Stimulated activated CD8-positive, alpha-beta memory T cell treated with anti-CD3 and anti-CD28 coated beads, Interleukin-12 subunit alpha, Interleukin-12 subunit beta, amount 100 ng/mL, for 1 hour (primary cell): ENCODE measurements around the gene EMC9.
A peak's percentile ranks its signal among the peaks of the same experiment; 100 is the strongest.
"Not testable (repeated sequence)": the region's sequence is repeated elsewhere in the genome, so short reads cannot be mapped to it uniquely, and the experiment has no call there.

Experiments
- DNase-seq: peaks from one replicate; pipeline ENCODE4 v3.0.0-alpha.2; 2020; ENCODE audit warnings: low read depth

Gene EMC9

GRCh38 chr14:24108336-24108874, 33.0 kb downstream of the EMC9 start:
- DNase-seq = no peak

- no peak for DNase-seq
Observed at GRCh38 chr14:24106672-24107271, 34.6 kb downstream of the EMC9 start.

GRCh38 chr14:24105609-24106239, 35.7 kb downstream of the EMC9 start:
- not testable (repeated sequence) for DNase-seq

GRCh38 chr14:24103451-24103850, 37.9 kb downstream of the EMC9 start:
- DNase-seq = no peak

GRCh38 chr14:24102357-24103048, 38.9 kb downstream of the EMC9 start:
- no peak for DNase-seq

- no peak for DNase-seq
Observed at GRCh38 chr14:24100982-24101494, 40.4 kb downstream of the EMC9 start.

GRCh38 chr14:24100197-24100981, 41.0 kb downstream of the EMC9 start:
- no peak for DNase-seq

- DNase-seq = no peak
Observed at GRCh38 chr14:24098927-24099813, 42.2 kb downstream of the EMC9 start.

GRCh38 chr14:24098229-24098926, 43.0 kb downstream of the EMC9 start:
- DNase-seq = no peak

- no peak for DNase-seq
Observed at GRCh38 chr14:24096545-24097181, 44.7 kb downstream of the EMC9 start.

- DNase-seq = no peak
Observed at GRCh38 chr14:24095271-24096068, 45.9 kb downstream of the EMC9 start.

- DNase-seq = no peak
Observed at GRCh38 chr14:24094841-24095270, 46.5 kb downstream of the EMC9 start.

GRCh38 chr14:24093901-24094840, 47.2 kb downstream of the EMC9 start, which contains the start of gene PCK2:
PCK2 (plus strand) TSS chr14:24094311; CDS start chr14:24094406, 95 bp downstream.
- peak; percentile 50 for DNase-seq

GRCh38 chr14:24093207-24093900, 48.0 kb downstream of the EMC9 start:
- no peak for DNase-seq

GRCh38 chr14:24092505-24093206, 48.7 kb downstream of the EMC9 start:
- DNase-seq = no peak

GRCh38 chr14:24092110-24092504, 49.3 kb downstream of the EMC9 start:
- DNase-seq = no peak

- DNase-seq = no peak
Observed at GRCh38 chr14:24089890-24090289, 51.5 kb downstream of the EMC9 start.
